Aorta (tissue), 5 donors: ENCODE results near the gene NXNL2. TPM values are rescaled to one million over a fixed set of nuclear protein-coding genes. Genes with fewer than 3 reads are reported as not detected.

Source experiments
- ATAC-seq: fragments of 200-7000 bp; cut with Tn5 transposase; one replicate; pipeline ENCODE4 v1.9.1; 2022; ENCODE audit warnings: moderate library complexity; ENCODE audit not compliant: low FRiP score
- DNase-seq, 2 donors: peaks; one replicate each; pipeline ENCODE4 v3.0.0-alpha.2; 2020
- H3K27ac ChIP-seq, 2 donors: one replicate each; pipeline ENCODE4 v1.5.1; 2013; ENCODE audit warnings: low read length in 2 of 2, mild to moderate bottlenecking in 2 of 2, moderate library complexity in 2 of 2, control low read depth in 1 of 2, inconsistent platforms in 1 of 2, low read depth in 1 of 2
- H3K27me3 ChIP-seq, 2 donors: one replicate each; pipeline ENCODE4 v1.6.1; 2013; ENCODE audit warnings: control low read depth in 1 of 2, low read length in 1 of 2, mild to moderate bottlenecking in 1 of 2, moderate library complexity in 1 of 2; ENCODE audit not compliant: insufficient read depth in 2 of 2, control insufficient read depth in 1 of 2
- H3K36me3 ChIP-seq, 2 donors: one replicate each; pipeline ENCODE4 v1.6.1; 2013; ENCODE audit warnings: control low read depth in 1 of 2, low read length in 1 of 2, mild to moderate bottlenecking in 1 of 2; ENCODE audit not compliant: insufficient read depth in 2 of 2, control insufficient read depth in 1 of 2
- H3K4me1 ChIP-seq, 2 donors: one replicate each; pipeline ENCODE4 v1.6.1; 2013; ENCODE audit warnings: low read length in 2 of 2, control low read depth in 1 of 2, mild to moderate bottlenecking in 1 of 2, moderate library complexity in 1 of 2; ENCODE audit not compliant: insufficient read depth in 2 of 2, control insufficient read depth in 1 of 2
- H3K4me3 ChIP-seq, 2 donors: one replicate each; pipeline ENCODE4 v1.5.1; 2013; ENCODE audit warnings: low read length in 2 of 2, control low read depth in 1 of 2, mild to moderate bottlenecking in 1 of 2
- H3K9me3 ChIP-seq: one replicate; pipeline ENCODE4 v1.6.1; 2013; ENCODE audit warnings: mild to moderate bottlenecking, low read length; ENCODE audit not compliant: control insufficient read depth
- WGBS, 2 donors: extraction: QIAGEN DNeasy Blood & Tissue Kit; methylation state at CpG; one replicate each; pipeline ENCODE4 v1.1.7; 2013; 5-methylcytosine and 5-hydroxymethylcytosine counted together
- intact Hi-C, 2 donors: fragments of 100-400 bp; cut with DNase I; formaldehyde crosslinking; loops; one replicate each; pipeline versions ENCODE4 v1.14.2 to v1.15.0; 2022
- long read RNA-seq, 2 donors: library from polyadenylated mRNA; unstranded; transcript quantifications; one replicate each; pipeline ENCODE4 v2.0.0, GENCODE V29; 2020 to 2021
- polyA plus RNA-seq, 2 donors: library from polyadenylated mRNA; stranded (reverse); fragments of 200-250 nt; gene quantifications; one replicate each; pipeline ENCODE4 v1.2.3, GENCODE V29; 2013
- total RNA-seq, 2 donors: library from RNA; stranded (reverse); fragmentation: NEBNext Ultra II Directional; extraction: Animal tissue kit (Norgen Biotek cat#: 25700); gene quantifications; one replicate each; pipeline ENCODE4 v1.2.1, GENCODE V29; 2021
- donor health status: healthy with polysubstance abuse.
- donor health status: Bipolar disorder and iron deficiency.
- donor health status: DM: no; HTN: no; CAD: no.
- donor health status: DM: no; HTN: no; CAD: no.
- donor health status: DM: yes; HTN: yes; CAD: no.

Gene NXNL2
- total RNA-seq = 1 to 10 TPM in 1 of 2 donors, under 1 TPM in 1; 0.78 to 2.2 TPM
- 1 to 10 TPM in 1 of 2 donors, under 1 TPM in 1; 0.75 to 3.1 TPM for polyA plus RNA-seq
- long read RNA-seq, donor 1, partial matches to known transcripts = 0 of 2 reads
- long read RNA-seq, donor 1, other reads (novel, unspliced or antisense) = 2 of 2 reads
- long read RNA-seq, donor 2, partial matches to known transcripts = 0 of 1 reads
- long read RNA-seq, donor 2, other reads (novel, unspliced or antisense) = 1 of 1 reads

DNA sequence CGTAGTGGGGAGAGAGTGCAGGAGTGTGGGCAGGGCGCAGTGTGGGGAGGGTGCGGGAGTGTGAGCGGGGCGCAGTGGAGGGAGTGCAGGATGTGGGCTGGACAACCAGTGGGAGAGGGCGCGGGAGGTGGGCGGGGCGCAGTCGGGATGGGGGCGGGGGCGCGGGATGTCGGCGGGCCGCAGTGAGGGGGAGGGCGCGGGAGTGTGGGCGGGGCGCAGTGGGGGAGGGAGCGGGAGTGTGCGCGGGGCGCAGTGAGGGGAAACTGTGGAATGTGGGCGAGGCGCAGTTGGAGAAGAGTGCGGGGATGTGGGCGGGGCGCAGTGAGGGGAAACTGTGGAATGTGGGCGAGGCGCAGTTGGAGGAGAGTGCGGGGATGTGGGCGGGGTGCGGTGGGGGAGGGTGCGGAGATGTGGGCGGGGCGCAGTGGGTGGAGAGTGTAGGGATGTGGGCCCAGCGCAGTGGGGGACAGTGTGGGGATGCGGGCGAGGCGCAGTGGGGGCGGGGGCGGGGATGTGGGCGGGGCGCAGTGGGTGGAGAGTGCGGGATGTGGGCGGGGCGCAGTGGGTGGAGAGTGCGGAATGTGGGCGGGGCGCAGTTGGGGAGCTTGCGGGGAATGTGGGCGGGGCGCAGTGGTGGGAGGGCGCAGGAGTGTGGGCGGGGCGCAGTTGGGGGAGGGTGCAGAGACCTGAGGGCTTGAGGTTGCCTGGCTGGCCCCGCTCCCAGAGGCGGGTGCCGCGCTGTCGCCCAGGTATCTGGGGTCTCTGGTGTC lies at the start of gene NXNL2:
NXNL2 (plus strand) TSS at position 723 of the 770 bp plus-strand sequence. CDS start 257 bp downstream, outside the sequence.
- intact Hi-C loops = loop anchor here (2.0 to 10.0 kb wide), 2 partner anchors 146 to 810 kb away; partner anchors contain the start of genes CTSL (in 1 of the 2) and SPIN1 (in 1 of the 2)
- Histone ChIP-seq H3K27ac (peak within 1 kb of the TSS in 1 of 2 donors; percentile 96), H3K9me3 (no peaks in the 10 kb centered on the region), H3K4me3 (peak within 1 kb of the TSS; percentile 37 to 80), H3K4me1 (no peaks in the 10 kb centered on the region), H3K36me3 (no peaks in the 10 kb centered on the region), H3K27me3 (no peaks in the 10 kb centered on the region)
- 1 to 2% methylated on average over 32 to 62 of the region's 62 CpGs for WGBS, 2 donors
- DNase-seq (peak; percentile 89 to 96), ATAC-seq (peak; percentile 89)

- no peaks in the 10 kb centered on the region for H3K27me3 ChIP-seq
- no peaks in the 10 kb centered on the region for H3K9me3 ChIP-seq
- H3K36me3 ChIP-seq = peaks cover 0 to 3% of the 10 kb centered on the region in 2 donors
- intact Hi-C loops = no loop called here
- H3K27ac ChIP-seq = no peak overlapping the region
- H3K4me3 ChIP-seq = no peak overlapping the region
- ATAC-seq (no peak), DNase-seq (no peak)
- no peaks in the 10 kb centered on the region for H3K4me1 ChIP-seq
- 92 to 97% methylated on average over 4 of the region's 4 CpGs for WGBS, 2 donors
These were observed 46.8 kb upstream of the NXNL2 start for GRCh38 chr9:88488166-88488565.

DNA sequence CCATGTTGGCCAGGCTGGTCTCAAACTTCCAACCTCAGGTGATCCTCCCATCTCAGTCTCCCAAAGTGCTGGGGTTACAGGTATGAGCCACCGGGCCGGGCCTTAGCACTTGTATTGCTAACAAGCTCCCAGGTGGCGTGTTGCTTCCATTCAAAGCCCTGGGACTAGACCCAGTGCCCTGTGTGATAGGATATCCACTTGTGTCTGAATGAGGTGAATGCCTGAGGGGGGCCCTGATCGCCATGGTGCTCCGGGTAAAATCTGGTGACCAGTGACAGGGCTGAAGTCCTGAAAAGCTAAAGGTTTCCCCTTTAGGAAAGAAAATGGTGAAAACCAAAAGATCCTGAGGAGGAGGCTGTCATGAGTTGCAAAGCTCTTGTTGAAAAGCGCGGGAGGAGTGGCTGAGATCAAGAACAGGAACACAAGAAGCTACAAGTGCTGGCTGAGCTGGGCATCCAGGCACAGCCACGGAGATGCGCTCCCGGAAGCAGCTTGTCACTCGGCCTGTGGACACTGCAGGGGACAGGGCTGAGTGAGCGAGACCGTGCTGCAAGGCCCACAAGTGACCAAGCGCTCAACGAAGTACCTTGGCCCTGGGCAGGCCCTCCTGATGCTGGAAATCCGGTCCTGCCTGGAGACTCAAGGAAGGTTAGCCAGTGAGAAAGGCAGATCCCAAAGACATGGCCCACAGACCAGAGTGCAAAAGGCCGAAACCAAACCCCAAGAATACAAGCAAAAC lies 39.8 kb upstream of the NXNL2 start:
- no peak for ATAC-seq

GRCh38 chr9:88497224-88497623 lies 37.8 kb upstream of the NXNL2 start:
- no peak for DNase-seq
- intact Hi-C loops = no loop called here
- no peak overlapping the region for H3K4me3 ChIP-seq

More for the DNA sequence above, 39.8 kb upstream of the NXNL2 start:
- no peak for DNase-seq
- Histone ChIP-seq H3K27ac (no peak overlapping the region), H3K9me3 (no peaks in the 10 kb centered on the region), H3K4me3 (no peak overlapping the region), H3K36me3 (no peaks in the 10 kb centered on the region), H3K27me3 (no peaks in the 10 kb centered on the region), H3K4me1 (no peaks in the 10 kb centered on the region)
- WGBS, 2 donors = 95 to 97% methylated on average over 17 of the region's 17 CpGs
- intact Hi-C loops = no loop called here

GRCh38 chr9:88498880-88499279 lies 36.1 kb upstream of the NXNL2 start:
- no peak for ATAC-seq
- Histone ChIP-seq H3K4me1 (no peaks in the 10 kb centered on the region), H3K4me3 (no peak overlapping the region), H3K36me3 (no peaks in the 10 kb centered on the region), H3K9me3 (no peaks in the 10 kb centered on the region), H3K27me3 (no peaks in the 10 kb centered on the region), H3K27ac (no peak overlapping the region)
- intact Hi-C loops = no loop called here
- no peak for DNase-seq
- WGBS, 2 donors = 68 to 76% methylated on average over 6 of the region's 6 CpGs

More at GRCh38 chr9:88497224-88497623, 37.8 kb upstream of the NXNL2 start:
- ATAC-seq = no peak
- H3K4me1 ChIP-seq = no peaks in the 10 kb centered on the region
- H3K36me3 ChIP-seq = no peaks in the 10 kb centered on the region
- 97 to 98% methylated on average over 2 of the region's 2 CpGs for WGBS, 2 donors
- H3K27me3 ChIP-seq = no peaks in the 10 kb centered on the region
- H3K9me3 ChIP-seq = no peaks in the 10 kb centered on the region
- no peak overlapping the region for H3K27ac ChIP-seq

DNA sequence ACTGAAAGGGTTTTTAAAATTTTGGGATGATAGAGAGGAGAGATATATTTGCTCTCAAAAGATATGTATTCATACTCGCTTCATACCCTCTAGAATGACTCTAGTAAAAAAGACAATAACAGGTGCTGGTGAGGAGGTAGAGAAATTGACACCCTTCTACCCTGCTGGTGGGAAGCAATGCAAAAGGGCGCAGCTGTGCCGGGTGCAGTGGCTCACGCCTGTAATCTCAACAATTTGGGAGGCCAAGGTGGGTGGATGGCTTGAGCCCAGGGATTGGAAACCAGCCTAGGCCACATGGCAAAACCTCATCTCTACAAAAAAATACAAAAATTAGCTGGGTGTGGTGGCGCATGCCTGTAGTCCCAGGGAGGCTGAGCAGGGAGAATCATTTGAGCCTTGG lies 33.9 kb upstream of the NXNL2 start:
- no peak overlapping the region for H3K27ac ChIP-seq
- intact Hi-C loops = loop anchor here in 1 of 2 donors (10.0 kb wide), 1 partner anchor 64 kb away; no protein-coding TSS in a partner anchor
- ATAC-seq (no peak), DNase-seq (peak in 1 of 2 donors; percentile 15)
- H3K4me3 ChIP-seq = no peak overlapping the region
- H3K9me3 ChIP-seq = no peaks in the 10 kb centered on the region
- no peaks in the 10 kb centered on the region for H3K27me3 ChIP-seq
- WGBS, 2 donors = 96 to 97% methylated on average over 5 of the region's 5 CpGs
- H3K4me1 ChIP-seq = no peaks in the 10 kb centered on the region
- no peaks in the 10 kb centered on the region for H3K36me3 ChIP-seq

GRCh38 chr9:88502552-88503034 lies 32.4 kb upstream of the NXNL2 start:
- no peaks in the 10 kb centered on the region for H3K4me1 ChIP-seq
- ATAC-seq (no peak), DNase-seq (peak in 1 of 2 donors; percentile 65)
- 67 to 71% methylated on average over 12 of the region's 12 CpGs for WGBS, 2 donors
- intact Hi-C loops = loop anchor here in 1 of 2 donors (10.0 kb wide), 1 partner anchor 62 kb away; no protein-coding TSS in a partner anchor
- H3K9me3 ChIP-seq = no peaks in the 10 kb centered on the region
- no peak overlapping the region for H3K4me3 ChIP-seq
- H3K27ac ChIP-seq = no peak overlapping the region
- no peaks in the 10 kb centered on the region for H3K36me3 ChIP-seq
- H3K27me3 ChIP-seq = no peaks in the 10 kb centered on the region

DNA sequence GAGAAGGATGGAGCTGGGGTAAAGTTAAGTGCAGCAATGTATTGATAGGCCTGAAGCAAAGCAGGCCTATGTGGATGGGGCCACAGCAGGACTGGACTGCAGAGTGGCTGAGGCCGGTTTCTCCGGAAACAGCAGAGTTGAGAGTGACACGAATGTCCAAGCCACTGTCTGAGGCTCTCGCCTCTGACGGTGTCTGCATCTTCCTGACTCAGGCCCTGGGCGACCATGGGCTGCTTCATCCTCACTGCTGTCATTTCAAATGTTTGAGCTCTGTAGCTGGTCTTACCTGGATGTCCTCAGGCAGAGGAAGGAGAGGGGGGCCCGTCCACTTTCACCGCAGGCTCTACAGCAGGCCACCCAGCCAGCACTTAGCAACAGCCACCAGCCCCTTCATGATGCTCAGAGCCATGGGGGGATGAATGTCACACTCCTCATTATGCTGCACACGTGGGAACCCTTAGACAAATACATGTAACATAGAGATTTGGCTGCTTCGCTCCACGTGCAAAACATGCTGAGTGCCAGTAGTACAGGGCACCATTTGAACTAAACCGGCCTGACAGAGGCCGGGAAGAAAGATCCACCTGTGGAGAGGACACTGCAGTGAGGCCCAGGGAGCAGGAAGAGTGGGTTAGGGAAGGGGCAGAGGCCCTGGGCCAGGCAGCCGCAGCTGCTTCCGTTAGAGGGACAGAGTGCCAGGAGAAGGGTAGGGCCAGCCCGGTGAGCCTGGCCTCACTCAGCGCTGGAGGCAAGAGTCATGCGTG lies 31.7 kb upstream of the NXNL2 start:
- no peaks in the 10 kb centered on the region for H3K4me1 ChIP-seq
- DNase-seq = peak in 1 of 2 donors; percentile 31
- intact Hi-C loops = loop anchor here in 1 of 2 donors (10.0 kb wide), 1 partner anchor 62 kb away; no protein-coding TSS in a partner anchor
- no peaks in the 10 kb centered on the region for H3K9me3 ChIP-seq
- H3K36me3 ChIP-seq = no peaks in the 10 kb centered on the region
- ATAC-seq = no peak
- H3K27ac ChIP-seq = no peak overlapping the region
- H3K4me3 ChIP-seq = no peak overlapping the region
- WGBS, 2 donors = 86 to 92% methylated on average over 18 of the region's 18 CpGs
- no peaks in the 10 kb centered on the region for H3K27me3 ChIP-seq
